ENCODE measurements around the gene CYP27B1.

Gene CYP27B1

GRCh38 chr12:57735952-57736740 is 30.7 kb downstream of the CYP27B1 start:
- DNase-seq (ENCODE audit: low read depth in 2 of 2), result no peak

DNA sequence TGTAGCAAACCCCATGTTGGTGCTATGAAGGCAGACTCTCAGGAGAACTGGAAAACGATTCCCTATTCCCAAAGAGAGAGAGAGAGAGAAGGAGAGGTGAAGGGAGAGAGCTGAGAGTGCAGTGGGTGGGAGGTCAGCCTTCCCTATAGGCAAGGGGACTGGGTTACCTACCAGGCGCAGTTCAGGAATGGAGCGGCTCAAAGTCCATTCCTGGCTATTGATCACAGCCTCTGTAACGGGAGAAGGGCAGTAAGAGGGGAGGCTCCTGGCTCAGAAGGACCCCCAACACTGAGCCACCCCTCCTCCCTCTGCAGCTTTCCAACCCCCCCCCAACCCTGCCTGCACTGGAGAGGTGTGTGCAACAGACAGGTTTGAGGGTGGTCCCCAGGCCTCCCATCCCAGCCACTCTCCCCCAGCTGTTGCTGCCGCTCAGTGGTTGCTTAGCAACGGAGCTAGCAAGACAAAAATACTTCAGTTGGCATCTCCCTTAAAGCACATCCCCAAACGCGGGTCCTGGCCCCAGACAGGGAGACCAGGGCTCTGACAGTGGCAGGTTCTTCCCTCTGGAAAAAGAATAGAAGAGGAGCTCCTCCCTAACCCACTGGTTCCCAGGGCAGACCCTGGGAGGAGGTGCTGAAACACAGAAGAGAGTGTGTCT is 31.6 kb downstream of the CYP27B1 start:
- DNase-seq (ENCODE audit: low read depth in 2 of 2), result no peak

- no peak for DNase-seq (ENCODE audit: low read depth in 2 of 2)
These were observed 32.3 kb downstream of the CYP27B1 start for GRCh38 chr12:57734591-57734990.

DNA sequence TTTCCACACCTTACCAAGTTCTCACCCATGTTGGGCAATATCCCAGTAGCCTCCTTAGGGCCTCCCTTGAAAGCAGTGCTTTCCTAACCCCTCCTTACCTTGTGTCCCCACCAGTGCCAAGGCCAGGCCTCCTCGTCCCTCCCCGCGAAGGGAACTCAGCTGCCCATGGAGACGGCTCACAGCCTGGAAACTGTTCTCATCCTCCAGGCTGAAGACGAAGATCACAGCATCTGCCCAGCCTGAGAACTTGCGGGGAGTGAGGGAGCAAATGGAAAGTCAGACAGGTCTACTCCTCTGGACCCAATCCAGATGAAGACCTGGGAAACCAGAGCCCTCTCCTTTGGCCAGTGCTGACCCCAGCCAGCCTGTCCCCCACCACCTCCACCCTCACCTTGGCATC is 33.0 kb downstream of the CYP27B1 start:
- DNase-seq (ENCODE audit: low read depth in 2 of 2), result no peak

- DNase-seq (ENCODE audit: low read depth in 2 of 2), result no peak
These were observed 33.9 kb downstream of the CYP27B1 start for GRCh38 chr12:57732726-57733593.

GRCh38 chr12:57732270-57732669 is 34.6 kb downstream of the CYP27B1 start:
- DNase-seq (ENCODE audit: low read depth in 2 of 2), result no peak

DNA sequence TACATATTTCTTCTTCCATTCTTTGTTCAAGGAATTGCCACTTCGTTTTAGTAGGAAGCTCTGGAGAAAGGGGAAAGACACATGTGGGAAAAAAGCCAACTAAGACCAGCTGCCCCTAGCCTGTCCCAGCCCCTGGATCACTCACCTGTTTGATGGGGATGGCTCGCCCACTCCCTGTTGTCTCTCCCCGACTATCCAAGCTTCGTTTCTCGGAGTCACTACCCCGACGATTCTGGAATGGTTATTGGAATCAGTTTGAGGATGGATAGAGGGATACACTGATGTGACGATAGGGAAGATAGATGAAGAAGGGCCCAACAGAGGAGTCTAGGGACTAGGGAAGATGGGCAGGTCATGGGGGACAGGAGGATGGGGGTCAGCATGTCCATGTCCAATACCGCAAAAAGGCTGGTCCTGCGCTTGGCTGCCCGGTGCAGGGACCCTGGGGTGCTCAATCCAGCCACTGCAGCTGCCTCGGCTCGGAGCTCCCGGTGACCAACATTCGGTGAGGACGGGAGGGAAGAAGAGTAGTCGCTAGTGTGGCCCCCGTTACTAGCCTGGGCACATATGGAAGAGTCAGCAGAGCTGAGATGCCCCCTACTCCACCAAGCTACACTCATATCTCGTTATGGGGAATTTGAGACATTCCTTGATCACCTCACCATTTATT is 35.3 kb downstream of the CYP27B1 start:
- no peak for DNase-seq (ENCODE audit: low read depth in 2 of 2)

- no peak for DNase-seq (ENCODE audit: low read depth in 2 of 2)
These were observed 36.4 kb downstream of the CYP27B1 start for GRCh38 chr12:57730336-57731067.

DNA sequence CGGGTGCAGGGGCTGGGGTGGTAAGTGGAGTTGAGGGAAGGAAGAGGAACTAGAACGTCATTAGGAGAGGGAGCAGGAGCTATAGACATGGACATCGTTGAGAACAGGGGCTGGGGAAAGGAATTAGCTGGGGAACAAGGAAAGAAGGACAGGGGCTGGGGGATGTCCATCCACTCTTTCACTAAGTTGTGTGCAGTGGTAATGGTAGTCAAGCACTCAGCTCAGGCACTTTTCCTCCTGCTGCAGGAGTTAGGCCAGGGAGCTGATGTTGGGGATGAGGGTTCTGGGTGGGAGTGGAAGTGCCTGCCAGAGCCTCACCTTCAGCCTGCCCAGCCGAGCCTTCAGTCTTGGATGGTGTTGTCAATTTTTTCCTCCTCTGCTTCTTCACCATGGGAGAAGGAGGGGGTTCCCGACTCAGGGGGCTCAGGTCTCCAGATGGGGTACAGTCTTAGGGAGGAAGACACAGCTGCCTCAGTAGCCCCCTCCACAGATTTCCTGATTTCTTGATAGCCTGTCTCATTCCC is 37.5 kb downstream of the CYP27B1 start:
- DNase-seq (ENCODE audit: low read depth in 2 of 2), result no peak

DNA sequence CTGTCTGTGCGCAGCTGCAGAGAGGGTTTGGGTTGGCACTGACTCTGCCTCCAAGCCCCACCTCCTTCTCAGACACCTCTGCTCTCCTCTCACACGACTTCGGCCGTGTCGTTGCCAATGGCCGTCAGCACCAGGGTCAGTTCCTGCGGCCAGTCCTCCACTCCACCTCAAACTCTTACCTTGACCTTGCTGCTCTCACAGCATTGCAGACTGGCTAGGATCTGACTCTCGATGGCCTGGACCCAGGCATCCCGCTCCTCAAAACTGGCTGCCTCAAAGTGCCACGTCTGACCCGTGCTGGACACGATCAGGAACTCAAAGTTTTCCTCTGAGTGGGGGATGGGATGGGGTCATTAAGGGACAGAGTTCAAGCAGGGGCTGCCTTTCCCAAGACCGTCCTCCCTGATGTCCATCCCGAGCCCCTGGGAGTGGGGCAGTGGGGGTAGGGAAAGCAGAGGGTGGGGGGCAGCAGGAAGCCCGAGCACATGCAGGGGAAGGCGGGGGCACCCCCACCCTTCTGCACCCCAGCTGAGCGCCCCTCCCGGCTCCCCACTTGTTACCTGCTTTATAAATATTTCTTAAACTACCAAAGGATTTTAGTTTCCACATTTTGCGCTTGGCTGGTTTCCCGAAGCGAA is 39.0 kb downstream of the CYP27B1 start:
- DNase-seq (ENCODE audit: low read depth in 2 of 2), result no peak

DNA sequence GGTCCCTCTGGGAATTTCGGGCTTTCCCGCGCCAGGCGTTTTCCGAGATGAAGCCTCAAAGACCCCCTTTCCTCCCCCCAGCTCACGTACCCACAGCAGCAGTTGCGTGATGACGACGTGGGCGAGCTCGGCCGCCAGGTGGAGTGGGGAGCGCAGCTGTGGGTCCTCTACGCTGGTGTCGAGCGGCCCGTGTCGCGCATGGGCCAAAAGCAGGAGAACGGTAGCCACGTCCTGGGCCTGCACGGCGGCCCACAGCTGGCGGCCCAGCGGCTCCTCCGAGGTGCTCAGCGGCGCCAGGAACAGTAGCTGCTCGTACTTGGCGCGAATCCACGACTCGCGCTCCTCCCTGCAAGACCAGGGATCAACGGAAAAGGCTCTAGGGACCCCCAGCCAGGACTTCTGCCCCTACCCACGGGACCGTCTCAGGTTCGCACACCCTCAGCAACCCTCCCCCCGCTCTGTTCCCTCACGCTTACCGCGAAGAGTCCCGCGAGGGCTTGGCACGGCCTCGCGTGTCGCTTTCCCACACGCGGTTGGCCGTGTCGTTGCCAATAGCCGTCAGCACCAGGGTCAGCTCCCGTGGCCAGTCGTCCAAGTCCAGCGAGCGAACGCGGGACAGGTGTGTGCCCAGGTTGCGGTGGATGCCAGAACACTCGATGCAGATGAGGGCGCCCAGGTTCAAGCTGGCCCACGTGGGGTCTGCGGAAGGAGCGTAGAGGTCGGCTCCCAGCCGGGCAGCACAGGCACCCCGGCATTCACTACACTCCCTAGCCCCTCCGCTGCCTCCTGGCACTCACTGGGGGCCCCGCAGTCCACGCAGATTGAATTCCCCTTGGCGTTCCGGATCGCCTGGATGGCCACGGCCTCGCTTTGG is 39.8 kb downstream of the CYP27B1 start:
- DNase-seq (ENCODE audit: low read depth in 2 of 2), result no peak

DNA sequence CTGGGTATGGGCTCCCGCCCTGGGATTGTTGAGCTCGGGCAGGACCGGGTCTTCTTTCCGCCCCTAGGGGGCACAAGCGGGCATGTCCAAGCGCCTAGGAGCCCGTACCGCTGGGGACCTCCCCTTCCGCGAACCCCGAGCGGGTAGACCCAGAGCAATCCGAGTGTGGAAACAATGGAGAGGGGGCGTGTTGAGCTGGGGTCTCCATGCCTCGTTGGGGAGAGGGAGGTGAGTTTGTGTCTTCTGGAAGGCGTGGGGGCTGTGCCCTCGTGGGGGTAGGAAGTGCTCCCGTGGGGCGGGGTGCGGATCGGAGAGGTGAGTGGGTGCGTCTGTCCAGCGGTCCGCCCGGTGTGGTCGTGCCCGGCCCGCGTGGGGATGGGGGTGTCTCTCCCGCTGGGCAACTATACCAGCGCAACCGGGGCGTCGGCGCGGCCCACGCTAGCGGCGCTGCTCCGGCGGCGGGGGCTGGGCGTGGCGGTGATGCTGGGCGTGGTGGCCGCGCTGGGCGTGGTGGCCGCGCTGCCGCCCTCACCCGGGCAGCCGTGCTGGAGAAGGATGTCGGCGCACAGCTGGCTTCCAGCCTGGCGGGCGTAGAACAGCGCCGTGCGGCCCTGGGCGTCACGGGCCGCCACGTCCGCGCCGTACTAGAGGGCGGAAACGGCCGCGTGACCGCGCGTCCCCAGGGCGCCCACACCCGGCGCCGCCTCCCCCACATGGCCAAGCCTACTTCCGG is 40.6 kb downstream of the CYP27B1 start:
- DNase-seq (ENCODE audit: low read depth in 2 of 2), result peak; percentile 67 to 70

- DNase-seq (ENCODE audit: low read depth in 2 of 2), result no peak
These were observed 41.1 kb downstream of the CYP27B1 start for GRCh38 chr12:57725851-57726150.

- no peak for DNase-seq (ENCODE audit: low read depth in 2 of 2)
These were observed 41.7 kb downstream of the CYP27B1 start for GRCh38 chr12:57724936-57725740.

DNA sequence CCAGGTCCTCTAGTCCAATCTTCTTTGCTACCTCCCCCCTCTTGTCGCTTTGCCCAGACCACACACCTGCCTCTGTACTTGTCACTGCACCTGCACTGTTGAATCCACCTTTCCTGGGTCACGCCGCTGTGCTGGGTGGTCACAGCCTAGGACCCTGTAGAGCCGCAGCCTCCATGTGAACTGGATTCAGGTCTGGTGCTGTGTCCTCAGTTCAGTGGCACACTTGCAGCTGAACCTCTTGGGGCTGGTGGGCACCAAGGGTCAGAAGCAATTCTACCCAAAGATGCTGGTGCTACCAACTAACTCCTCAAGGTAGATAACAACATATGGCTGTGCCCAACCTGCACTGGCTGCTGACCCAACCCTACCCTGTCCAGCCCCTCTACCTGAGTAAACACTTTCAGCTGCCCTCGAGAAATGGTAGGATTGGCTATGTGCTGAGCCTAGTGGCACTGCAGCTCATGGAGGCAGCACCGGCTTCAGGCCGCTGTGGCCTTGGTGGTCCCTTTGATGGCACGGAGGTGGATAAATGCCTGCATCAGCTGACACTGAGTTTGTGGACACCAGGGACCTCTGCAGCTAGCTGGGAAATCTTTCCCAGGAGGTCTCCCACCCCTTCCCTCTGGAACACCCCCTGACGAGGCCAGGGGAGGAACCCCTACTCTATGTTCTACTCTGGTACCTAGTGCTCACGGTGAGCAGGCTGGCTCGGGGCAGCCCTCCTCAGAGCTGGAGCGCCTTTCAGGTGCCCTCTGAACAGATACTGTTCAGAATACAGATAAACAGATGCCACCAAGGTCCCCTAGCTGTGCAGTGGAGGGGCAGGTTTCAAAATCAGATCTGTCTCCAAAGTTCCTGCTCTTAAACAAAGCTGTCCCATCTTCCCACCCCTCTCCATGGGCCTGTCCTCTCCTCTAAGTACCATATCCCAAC is 42.6 kb downstream of the CYP27B1 start:
- DNase-seq (ENCODE audit: low read depth in 2 of 2), result no peak

- no peak for DNase-seq (ENCODE audit: low read depth in 2 of 2)
These were observed 43.3 kb downstream of the CYP27B1 start for GRCh38 chr12:57723630-57723962.
